Keratinocyte (primary cell): ENCODE data around the gene USP35. TPM values are rescaled to one million over a fixed set of nuclear protein-coding genes. Genes with fewer than 3 reads are reported as not detected.

Experiments
- DNase-seq: peaks from one replicate; pipeline ENCODE4 v3.0.0-alpha.2; 2011; ENCODE audit warnings: low read depth, missing footprints, low spot score
- FAIRE-seq: peaks from 2 replicates; lab custom pipeline; 2011; peaks lifted over from hg19 to GRCh38; lab: Jason Lieb, UNC
- H2AFZ ChIP-seq: 2 replicates; pipeline ENCODE4 v1.6.0; 2012; ENCODE audit warnings: low read length, control low read depth, inconsistent platforms; ENCODE audit not compliant: control insufficient read depth
- H3K27ac ChIP-seq: 2 replicates; pipeline ENCODE4 v1.5.1; 2011; ENCODE audit warnings: low read length; ENCODE audit not compliant: control insufficient read depth, insufficient read depth
- H3K27me3 ChIP-seq: 3 replicates; pipeline ENCODE4 v1.6.0; 2011; ENCODE audit warnings: low read length; ENCODE audit not compliant: control insufficient read depth, insufficient read depth; ENCODE audit errors: extremely low read depth
- H3K36me3 ChIP-seq, 2 experiments: 2 replicates in 1 of 2; 3 replicates in 1 of 2; pipeline ENCODE4 v1.5.1; 2011; ENCODE audit warnings: low read length in 2 of 2, mild to moderate bottlenecking in 1 of 2; ENCODE audit not compliant: control insufficient read depth in 2 of 2, insufficient read depth in 2 of 2; ENCODE audit errors: extremely low read depth in 1 of 2
- H3K4me1 ChIP-seq: 3 replicates; pipeline ENCODE4 v1.5.1; 2011; ENCODE audit warnings: low read length; ENCODE audit not compliant: control insufficient read depth, insufficient read depth; ENCODE audit errors: extremely low read depth
- H3K4me2 ChIP-seq: 3 replicates; pipeline ENCODE4 v1.6.0; 2011; ENCODE audit warnings: low read depth, low read length; ENCODE audit not compliant: control insufficient read depth, insufficient read depth; ENCODE audit errors: extremely low read depth
- H3K4me3 ChIP-seq, 3 experiments: fragments of 200-600 bp in 1 of 3; sonication (generic) in 1 of 3; 2 replicates in 2 of 3; 3 replicates in 1 of 3; pipeline ENCODE4 v1.5.1; 2011 to 2016; ENCODE audit warnings: low read length in 3 of 3, mild to moderate bottlenecking in 3 of 3, control low read depth in 2 of 3, inconsistent platforms in 1 of 3, low read depth in 1 of 3, mixed read lengths in 1 of 3, mixed run types in 1 of 3, moderate library complexity in 1 of 3; ENCODE audit not compliant: control insufficient read depth in 2 of 3, insufficient read depth in 2 of 3; ENCODE audit errors: extremely low read depth in 1 of 3
- H3K79me2 ChIP-seq: 2 replicates; pipeline ENCODE4 v1.6.0; 2012; ENCODE audit warnings: low read length; ENCODE audit not compliant: control insufficient read depth, insufficient read depth
- H3K9ac ChIP-seq: 3 replicates; pipeline ENCODE4 v1.6.0; 2011; ENCODE audit warnings: low read length; ENCODE audit not compliant: control insufficient read depth, insufficient read depth; ENCODE audit errors: extremely low read depth
- H3K9me1 ChIP-seq: 3 replicates; pipeline ENCODE4 v1.6.0; 2011; ENCODE audit warnings: low read length; ENCODE audit not compliant: control insufficient read depth, insufficient read depth; ENCODE audit errors: extremely low read depth
- H3K9me3 ChIP-seq: 2 replicates; pipeline ENCODE4 v1.5.1; 2012; ENCODE audit warnings: low read depth, low read length; ENCODE audit not compliant: control insufficient read depth
- H4K20me1 ChIP-seq: 3 replicates; pipeline ENCODE4 v1.6.0; 2011; ENCODE audit warnings: low read length; ENCODE audit not compliant: control insufficient read depth, insufficient read depth; ENCODE audit errors: extremely low read depth
- EZH2 ChIP-seq: IDR thresholded peaks from one replicate; pipeline ENCODE4 v1.6.1; 2012; ENCODE audit warnings: inconsistent platforms, mild to moderate bottlenecking, low read length, moderate library complexity
- dilution Hi-C: fragments of 300-500 bp; cut with MboI; formaldehyde crosslinking; loops from one replicate; pipeline ENCODE4 v1.7.0; 2020; ENCODE audit warnings: low sequenced_read_pairs; ENCODE audit not compliant: extremely low pct_ligation_motif_present
- polyA plus RNA-seq, 5 experiments: library from polyadenylated mRNA; depleted of rRNA in 3 of 5; stranded (reverse) in 3 of 5; stranded (forward) in 1 of 5; unstranded in 1 of 5; fragments of >200 nt; gene quantifications; 1 replicate in 1 of 5; 2 replicates in 3 of 5; 3 replicates in 1 of 5; pipeline versions ENCODE4 v1.2.1 to v1.2.3, GENCODE V29; 2011 to 2012; ENCODE audit warnings: missing spikeins in 2 of 5, low read depth in 1 of 5, low replicate concordance in 1 of 5
- TF ChIP-seq, protein P1 (sequence below), 3 experiments: IDR thresholded peaks in 1 of 3; conservative IDR thresholded peaks in 1 of 3; optimal IDR thresholded peaks in 1 of 3; 2 replicates in 2 of 3; 3 replicates in 1 of 3; pipeline versions ENCODE3 to v1.5.1; 2011; ENCODE audit warnings: low read length in 3 of 3, mild to moderate bottlenecking in 3 of 3, moderate library complexity in 2 of 3, control low read depth in 1 of 3, inconsistent platforms in 1 of 3; ENCODE audit not compliant: insufficient read depth in 2 of 3; ENCODE audit errors: extremely low read depth in 1 of 3

Gene USP35
- polyA plus RNA-seq, 1 donor (not counting 4 experiments of a cell fraction or from before 2014, with no cell fraction given) = 5.0 TPM

DNA sequence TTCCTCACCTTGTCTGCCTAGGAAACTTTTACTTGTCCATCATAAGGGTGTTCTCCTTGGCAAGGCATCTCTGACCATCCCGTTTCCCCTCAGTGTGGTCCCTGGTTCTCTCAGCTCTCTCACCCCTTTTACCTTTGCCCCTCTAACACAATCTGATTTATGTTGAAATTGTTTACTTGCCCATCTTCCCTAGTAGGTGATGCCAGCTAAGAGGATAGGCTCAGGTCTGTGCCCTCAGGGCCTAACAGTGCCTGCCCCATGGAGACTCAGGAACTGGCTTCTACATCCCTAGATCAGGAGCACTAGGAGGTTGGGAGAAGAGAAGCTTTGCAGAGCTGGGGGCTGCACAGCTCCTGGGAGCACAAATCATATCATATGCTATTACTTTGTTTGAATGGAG lies 28.2 kb upstream of the USP35 start:
- Histone ChIP-seq H3K9me3 (no peaks in the 10 kb centered on the region), H3K79me2 (no peaks in the 10 kb centered on the region), H3K27me3 (no peaks in the 10 kb centered on the region), H3K4me3 (no peak overlapping the region), H3K27ac (no peak overlapping the region), H3K36me3 (no peaks in the 10 kb centered on the region), H2AFZ (no peak overlapping the region), H3K9ac (no peak overlapping the region), H3K4me1 (no peaks in the 10 kb centered on the region), H3K4me2 (no peak overlapping the region), H3K9me1 (no peaks in the 10 kb centered on the region), H4K20me1 (no peaks in the 10 kb centered on the region)
- TF ChIP-seq, protein P1, sequence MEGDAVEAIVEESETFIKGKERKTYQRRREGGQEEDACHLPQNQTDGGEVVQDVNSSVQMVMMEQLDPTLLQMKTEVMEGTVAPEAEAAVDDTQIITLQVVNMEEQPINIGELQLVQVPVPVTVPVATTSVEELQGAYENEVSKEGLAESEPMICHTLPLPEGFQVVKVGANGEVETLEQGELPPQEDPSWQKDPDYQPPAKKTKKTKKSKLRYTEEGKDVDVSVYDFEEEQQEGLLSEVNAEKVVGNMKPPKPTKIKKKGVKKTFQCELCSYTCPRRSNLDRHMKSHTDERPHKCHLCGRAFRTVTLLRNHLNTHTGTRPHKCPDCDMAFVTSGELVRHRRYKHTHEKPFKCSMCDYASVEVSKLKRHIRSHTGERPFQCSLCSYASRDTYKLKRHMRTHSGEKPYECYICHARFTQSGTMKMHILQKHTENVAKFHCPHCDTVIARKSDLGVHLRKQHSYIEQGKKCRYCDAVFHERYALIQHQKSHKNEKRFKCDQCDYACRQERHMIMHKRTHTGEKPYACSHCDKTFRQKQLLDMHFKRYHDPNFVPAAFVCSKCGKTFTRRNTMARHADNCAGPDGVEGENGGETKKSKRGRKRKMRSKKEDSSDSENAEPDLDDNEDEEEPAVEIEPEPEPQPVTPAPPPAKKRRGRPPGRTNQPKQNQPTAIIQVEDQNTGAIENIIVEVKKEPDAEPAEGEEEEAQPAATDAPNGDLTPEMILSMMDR (optimal IDR thresholded peaks at IDR 0.05 in 1 of 3, IDR thresholded peaks at IDR 0.05 in 1 of 3, conservative IDR thresholded peaks at IDR 0.05 in 1 of 3; ENCODE audit: extremely low read depth in 1 of 3, insufficient read depth in 2 of 3, low read length in 3 of 3) = no peak
- TF ChIP-seq EZH2 = no peak
- dilution Hi-C loops = no loop called here
- no peak for DNase-seq
- FAIRE-seq = no peak

- FAIRE-seq = no peak
- Histone ChIP-seq H3K4me3 (no peak overlapping the region), H3K27me3 (no peaks in the 10 kb centered on the region), H3K36me3 (no peaks in the 10 kb centered on the region), H3K9ac (no peak overlapping the region), H3K4me2 (no peak overlapping the region), H3K27ac (no peak overlapping the region), H3K9me3 (no peaks in the 10 kb centered on the region), H2AFZ (no peak overlapping the region), H3K9me1 (no peaks in the 10 kb centered on the region), H4K20me1 (no peaks in the 10 kb centered on the region), H3K4me1 (no peaks in the 10 kb centered on the region), H3K79me2 (no peaks in the 10 kb centered on the region)
- TF ChIP-seq, protein P1 (optimal IDR thresholded peaks at IDR 0.05 in 1 of 3, IDR thresholded peaks at IDR 0.05 in 1 of 3, conservative IDR thresholded peaks at IDR 0.05 in 1 of 3; ENCODE audit: extremely low read depth in 1 of 3, insufficient read depth in 2 of 3, low read length in 3 of 3) = no peak
- no peak for TF ChIP-seq EZH2
- no peak for DNase-seq
- dilution Hi-C loops = no loop called here
These were observed 27.4 kb upstream of the USP35 start for GRCh38 chr11:78161346-78161745.
